B cell (primary cell): ENCODE measurements around the gene P2RY6.

Source experiments
- CTCF ChIP-seq: fragments of 200-600 bp; IDR thresholded peaks from one replicate; pipeline ENCODE4 v1.8.0; 2022; ENCODE audit warnings: antibody characterized with exemption, mild to moderate bottlenecking
- EZH2 ChIP-seq: IDR thresholded peaks from 2 replicates; pipeline ENCODE4 v1.6.1; 2012; ENCODE audit warnings: borderline replicate concordance, low read depth, mild to moderate bottlenecking, moderate library complexity, low read length; ENCODE audit not compliant: insufficient read depth, poor library complexity, severe bottlenecking

- TF ChIP-seq CTCF (no peak), EZH2 (no peak)
Observed at GRCh38 chr11:73223998-73224730, 48.0 kb upstream of the P2RY6 start.
